GM10847 (cell line): Measurements from ENCODE around the gene JDP2.

Experiments used
- POLR2A ChIP-seq: IDR thresholded peaks from 2 replicates; pipeline ENCODE4 v1.6.1; 2011; ENCODE audit not compliant: insufficient read length; ENCODE audit errors: extremely low read depth

JDP2 gene

DNA sequence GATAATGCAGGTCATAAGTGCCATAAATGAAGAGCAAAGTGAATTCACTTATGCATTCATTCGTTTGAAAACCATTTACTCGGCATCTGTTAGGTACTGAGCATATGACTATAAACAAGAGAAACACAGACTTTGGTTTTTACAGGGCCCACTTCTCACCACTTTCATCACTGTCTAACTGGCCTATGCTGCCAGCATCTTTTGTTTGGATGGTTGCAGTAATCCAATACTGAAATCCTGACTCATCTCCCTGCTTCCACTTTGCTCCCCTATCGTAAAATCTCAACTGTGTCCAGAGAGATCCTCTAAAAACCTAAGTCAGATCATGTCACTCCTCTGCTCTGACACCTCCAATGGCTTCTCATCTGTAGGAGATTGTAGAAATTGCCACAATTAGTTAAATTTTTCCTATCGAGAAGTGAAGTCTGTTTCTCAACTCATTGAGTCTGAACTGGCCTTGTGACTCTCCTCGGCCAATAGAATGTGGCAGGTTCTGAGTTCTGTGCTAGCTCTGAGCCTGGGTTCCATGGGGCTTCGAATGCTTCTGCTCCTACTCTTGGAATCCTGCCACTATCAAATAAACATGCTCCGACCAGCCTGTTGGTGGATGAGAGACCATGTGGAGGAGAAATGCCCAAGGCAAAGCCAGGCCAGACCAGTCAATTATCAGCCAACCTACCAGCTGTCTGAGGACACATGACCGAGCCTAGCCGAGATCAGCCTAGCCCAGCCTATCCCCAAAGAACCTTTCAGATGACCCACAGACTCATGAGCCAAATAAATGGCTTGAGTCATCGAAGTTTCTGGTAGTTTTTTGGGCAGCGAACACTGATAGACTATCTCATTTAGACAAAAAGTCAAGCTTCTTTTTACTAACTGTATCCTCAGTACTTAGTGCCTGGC, 92.3 kb downstream of the JDP2 start:
- TF ChIP-seq POLR2A = no peak

GRCh38 chr14:75520852-75521251, 93.0 kb downstream of the JDP2 start:
- no peak for TF ChIP-seq POLR2A

- no peak for TF ChIP-seq POLR2A
Measured at GRCh38 chr14:75521415-75522199, 93.8 kb downstream of the JDP2 start.

DNA sequence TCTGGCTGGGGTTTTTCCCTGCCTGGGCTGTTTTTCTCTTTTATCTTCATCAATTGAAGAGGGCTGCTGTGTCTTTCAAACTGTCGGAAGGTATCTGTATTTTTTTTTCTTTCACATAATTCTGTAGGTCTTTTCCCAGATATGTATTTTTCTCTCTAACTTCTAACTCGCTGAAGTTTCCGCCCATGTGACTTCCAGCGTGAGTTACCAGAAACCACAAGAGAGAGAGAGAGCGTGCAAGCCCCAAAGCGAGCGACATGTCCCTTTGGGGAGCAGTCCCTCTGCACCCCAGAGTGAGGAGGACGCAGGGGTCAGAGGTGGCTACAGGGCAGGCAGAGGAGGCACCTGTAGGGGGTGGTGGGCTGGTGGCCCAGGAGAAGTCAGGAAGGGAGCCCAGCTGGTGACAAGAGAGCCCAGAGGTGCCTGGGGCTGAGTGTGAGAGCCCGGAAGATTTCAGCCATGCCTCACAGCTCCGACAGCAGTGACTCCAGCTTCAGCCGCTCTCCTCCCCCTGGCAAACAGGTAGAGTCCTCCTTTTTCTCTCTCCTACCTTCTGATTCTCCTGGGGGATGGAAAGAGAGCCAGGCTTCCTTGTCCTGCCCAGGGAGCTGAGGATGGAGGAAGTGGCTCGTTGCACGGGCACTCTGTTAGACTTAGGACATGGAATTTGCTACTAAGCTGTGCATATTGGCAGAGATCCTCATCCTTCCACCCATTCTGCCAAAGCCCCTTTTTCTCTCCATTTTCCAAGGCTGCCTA, 94.6 kb downstream of the JDP2 start, which contains the start of gene BATF:
Gene BATF (plus strand): TSS at position 246 of the 759 bp plus-strand sequence. CDS start 214 bp downstream, at position 460.
- peak; percentile 90 for TF ChIP-seq POLR2A

DNA sequence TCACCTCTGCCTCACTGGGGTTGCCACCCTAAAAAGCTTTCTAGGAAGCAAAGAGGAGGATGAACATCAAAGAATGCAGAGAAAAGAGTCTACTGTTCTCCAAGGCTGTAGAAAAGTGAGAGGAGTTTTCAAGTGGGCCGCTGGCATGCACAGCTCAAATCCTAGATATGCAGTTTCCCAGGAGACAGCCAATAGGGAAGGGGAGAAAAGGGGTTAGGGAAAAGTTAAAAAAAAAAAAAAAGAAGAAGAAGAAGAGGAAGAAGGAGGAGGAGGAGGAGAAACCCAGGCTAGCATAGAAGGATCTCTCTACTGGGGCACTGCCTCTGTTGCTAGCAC, 95.1 kb downstream of the JDP2 start:
- no peak for TF ChIP-seq POLR2A
